Thyroid gland (tissue), 4 donors: ENCODE measurements around the gene GRB7.

Experiments
- CTCF ChIP-seq, 6 experiments: fragments of 200-600 bp in 3 of 6; fragments of 450-650 bp in 3 of 6; sonication (generic) in 3 of 6; IDR thresholded peaks; one replicate each; pipeline ENCODE4 v1.5.1; 2016 to 2019; ENCODE audit warnings: antibody characterized with exemption in 6 of 6, mild to moderate bottlenecking in 2 of 6, inconsistent platforms in 1 of 6, moderate library complexity in 1 of 6
- POLR2A ChIP-seq, 2 donors: fragments of 450-650 bp; IDR thresholded peaks; one replicate each; pipeline ENCODE4 v1.6.1; 2017; ENCODE audit warnings: antibody characterized with exemption in 2 of 2, mild to moderate bottlenecking in 2 of 2, moderate library complexity in 1 of 2

GRCh38 chr17:39738983-39739884, 1.5 kb downstream of the GRB7 start:
- peak in 1 of 2 donors; percentile 24 for TF ChIP-seq POLR2A (IDR thresholded peaks at IDR 0.05)
- TF ChIP-seq CTCF (IDR thresholded peaks at IDR 0.05), result no peak
